NCI-H345 treated with DMSO at 0.1 percent for 48 hours (cell line): ENCODE results near the gene IL32.

ENCODE experiments used
- DNase-seq: peaks from one replicate; lab custom pipeline; 2025; ENCODE audit not compliant: unreplicated experiment; lab: John Stamatoyannopoulos, UW

IL32 gene

GRCh38 chr16:3065069-3065741, at the start of gene IL32:
IL32 (plus strand) TSS chr16:3065640; CDS start chr16:3065812, 172 bp downstream.
- DNase-seq, result no peak

DNA sequence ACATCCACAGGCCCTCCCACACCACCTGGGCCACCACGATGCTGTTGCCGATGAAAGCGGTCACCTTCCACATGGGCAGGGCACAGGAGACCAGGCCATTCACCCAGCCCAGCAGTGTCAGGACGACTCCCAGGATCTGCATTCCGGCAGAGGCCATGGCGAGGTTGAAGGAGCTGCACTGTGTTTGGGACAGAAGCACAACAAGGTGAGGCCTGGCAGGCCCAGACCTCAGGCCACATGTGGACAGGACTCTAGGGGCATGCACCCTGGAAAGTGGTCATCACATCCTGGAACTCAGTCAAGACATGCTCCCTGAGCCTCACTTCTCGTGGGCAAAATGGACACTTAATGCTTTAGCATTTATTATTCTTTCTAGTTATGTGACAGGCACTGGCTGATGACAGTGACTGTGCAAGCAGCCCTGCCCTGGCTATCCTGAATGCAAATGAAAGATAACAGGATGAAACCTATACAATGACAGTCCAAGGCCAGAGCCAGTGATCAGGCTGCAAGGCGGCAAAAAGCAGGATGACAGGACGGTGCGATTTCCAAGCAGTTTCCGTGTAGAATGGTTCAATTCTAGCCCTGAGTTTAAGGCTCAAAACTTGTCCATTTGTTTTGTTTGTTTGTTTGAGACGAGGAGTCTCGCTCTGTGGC, 49.4 kb upstream of the IL32 start:
- DNase-seq, result no peak

- no peak for DNase-seq
Observed at GRCh38 chr16:3017344-3017743, 48.1 kb upstream of the IL32 start.

GRCh38 chr16:3017794-3018506, 47.5 kb upstream of the IL32 start, which contains the start of gene CLDN6:
CLDN6 (minus strand) TSS chr16:3018183; CDS start chr16:3016021, 2,162 bp downstream.
- no peak for DNase-seq

DNA sequence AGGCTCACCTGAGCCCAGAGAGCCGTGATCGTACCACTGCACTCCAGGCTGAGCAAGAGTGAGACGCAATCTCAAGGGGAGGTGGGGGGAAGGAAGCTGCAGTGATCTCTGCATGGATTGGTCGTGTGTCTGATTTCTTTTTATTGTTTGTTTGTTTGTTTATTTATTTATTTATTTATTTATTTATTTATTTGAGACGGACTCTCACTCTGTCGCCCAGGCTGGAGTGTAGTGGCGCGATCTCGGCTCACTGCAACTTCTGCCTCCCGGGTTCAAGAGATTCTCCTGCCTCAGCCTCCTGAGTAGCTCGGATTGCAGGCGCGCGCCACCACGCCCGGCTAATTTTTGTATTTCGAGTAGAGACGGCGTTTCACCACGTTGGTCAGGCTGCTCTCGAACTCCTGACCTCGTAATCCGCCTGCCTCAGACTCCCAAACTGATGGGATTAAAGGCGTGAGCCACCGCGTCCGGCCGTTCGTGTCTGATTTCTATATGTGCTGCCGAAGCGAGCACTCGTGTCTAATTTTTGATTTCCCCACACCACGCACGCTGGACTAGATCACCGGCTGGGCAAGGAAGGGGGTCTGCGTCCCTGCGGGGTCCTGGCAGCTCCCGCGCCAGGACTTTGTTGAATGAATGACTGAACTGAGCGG, 45.7 kb upstream of the IL32 start:
- no peak for DNase-seq

- DNase-seq, result peak; percentile 47
Observed at GRCh38 chr16:3020247-3020603, 45.2 kb upstream of the IL32 start, which contains the start of gene TNFRSF12A. TNFRSF12A (plus strand) TSS chr16:3020368; CDS start chr16:3020398, 30 bp downstream.

DNA sequence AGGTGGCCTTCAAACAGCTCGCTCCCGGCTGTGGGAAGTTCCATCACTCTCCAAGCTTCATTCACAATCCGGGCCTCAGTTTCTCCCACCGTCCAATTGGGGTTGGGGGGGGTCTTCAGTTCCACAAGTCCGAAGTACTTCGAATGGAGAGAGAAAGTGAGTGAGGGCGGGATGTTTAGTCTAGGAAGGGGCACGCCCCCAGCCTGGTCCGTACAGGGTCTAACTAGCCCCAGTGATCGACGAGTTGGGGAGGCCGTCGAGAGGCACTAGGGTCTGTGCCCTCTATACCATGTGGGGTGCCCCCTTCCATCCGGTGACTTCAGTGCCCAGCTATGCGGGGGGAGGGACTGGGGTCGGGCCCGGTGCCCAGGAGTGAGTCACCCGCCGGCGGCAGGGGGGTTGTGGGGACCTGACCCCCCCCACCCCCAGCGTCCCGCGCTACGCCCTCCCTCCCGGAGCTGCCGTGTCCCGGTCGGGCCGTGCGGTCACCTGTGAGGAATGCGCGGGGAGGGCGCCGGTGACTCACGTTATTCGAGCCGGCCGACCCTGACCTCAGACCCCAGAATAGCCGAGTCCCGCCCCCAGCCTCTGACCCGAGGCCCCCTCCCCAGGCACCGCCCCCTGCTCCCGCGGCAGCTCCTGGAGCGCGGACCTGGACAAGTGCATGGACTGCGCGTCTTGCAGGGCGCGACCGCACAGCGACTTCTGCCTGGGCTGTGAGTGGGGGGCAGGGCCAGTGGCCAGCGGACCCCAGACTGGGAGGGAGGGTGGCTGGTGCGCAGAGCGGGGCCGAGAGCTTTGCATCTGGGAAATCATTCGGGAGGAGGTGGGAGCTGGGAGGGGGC, 44.6 kb upstream of the IL32 start:
- peak; percentile 39 for DNase-seq

- DNase-seq, result peak; percentile 62
Observed at GRCh38 chr16:3021449-3022207, 43.8 kb upstream of the IL32 start.

DNA sequence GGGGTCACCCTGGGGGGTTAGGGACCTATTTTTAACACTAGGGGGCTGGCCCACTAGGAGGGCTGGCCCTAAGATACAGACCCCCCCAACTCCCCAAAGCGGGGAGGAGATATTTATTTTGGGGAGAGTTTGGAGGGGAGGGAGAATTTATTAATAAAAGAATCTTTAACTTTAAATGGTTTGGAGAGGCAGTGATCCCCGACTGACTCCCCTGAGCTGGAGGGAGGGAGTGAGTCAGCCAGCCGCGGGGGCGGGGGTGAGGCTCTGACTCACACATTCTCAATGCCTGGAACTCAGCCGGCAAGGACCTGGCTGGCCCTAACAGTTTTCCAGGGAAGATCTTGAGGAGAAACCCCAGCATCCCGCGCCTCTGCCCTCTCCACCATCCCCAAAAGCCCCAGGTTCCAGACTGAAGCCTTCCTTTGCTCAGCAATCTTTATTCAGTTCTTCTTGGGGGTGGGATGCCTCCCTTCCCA, 43.2 kb upstream of the IL32 start:
- DNase-seq, result no peak

- peak; percentile 57 for DNase-seq
Observed at GRCh38 chr16:3022684-3023414, 42.6 kb upstream of the IL32 start.

DNA sequence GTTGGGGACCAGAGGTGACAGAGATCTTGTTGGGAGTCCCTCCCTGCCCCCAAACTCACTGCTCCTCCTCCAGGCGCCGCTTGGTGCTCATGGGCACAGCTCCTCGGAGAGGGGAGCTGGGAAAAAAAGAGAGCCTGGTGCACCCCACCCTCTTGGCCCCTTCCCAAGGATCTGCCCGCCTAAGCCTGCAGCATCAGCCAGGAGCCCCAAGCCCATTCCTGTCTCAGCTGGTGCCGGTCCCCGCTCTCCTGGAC, 42.1 kb upstream of the IL32 start:
- DNase-seq, result no peak

DNA sequence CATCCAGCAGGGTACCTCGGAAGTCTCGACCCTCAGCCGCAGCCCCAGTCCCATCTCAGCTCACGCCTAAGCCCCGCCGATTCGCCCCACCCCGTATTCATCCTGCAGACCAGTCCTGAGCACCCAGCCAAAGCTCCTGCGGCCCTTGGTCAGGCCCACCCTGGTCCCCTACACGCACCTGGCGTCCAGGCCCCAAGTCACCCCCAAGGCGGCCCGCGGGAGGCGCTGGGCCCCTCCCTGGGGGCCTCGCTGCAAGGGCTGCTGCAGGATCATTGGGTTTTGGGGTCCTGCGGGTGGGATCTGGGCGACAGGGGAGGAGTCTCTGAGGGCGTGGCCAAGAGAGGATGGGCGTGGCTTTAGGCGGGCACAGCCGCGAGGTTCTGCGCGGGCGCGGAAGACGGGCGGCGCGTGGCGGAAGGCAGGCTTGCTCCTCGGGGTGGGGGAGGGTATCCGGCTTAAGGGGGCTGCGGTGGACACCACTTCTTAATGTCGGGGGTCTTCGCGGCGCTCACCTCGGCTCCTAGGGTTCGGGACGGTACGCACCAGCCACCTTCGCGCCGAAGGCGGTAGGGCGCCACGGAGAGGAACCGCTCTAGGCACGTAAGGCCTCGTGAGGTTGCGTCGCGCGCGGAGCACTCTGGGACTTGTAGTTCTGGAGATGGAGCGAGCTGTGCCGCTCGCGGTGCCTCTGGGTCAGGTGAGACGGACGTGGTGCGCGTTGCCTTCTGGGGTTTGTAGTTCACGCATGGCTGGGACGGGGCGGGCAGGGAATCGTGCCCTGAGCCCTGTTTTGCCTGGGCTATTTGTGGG, 41.6 kb upstream of the IL32 start, which contains the start of the genes HCFC1R1 and THOC6:
HCFC1R1 (minus strand) TSS at position 274 of the 810 bp plus-strand sequence; CDS start at position 273, 1 bp downstream.
THOC6 (plus strand) TSS at position 367 of the 810 bp plus-strand sequence; CDS start at position 659, 292 bp downstream.
- DNase-seq, result peak; percentile 92

DNA sequence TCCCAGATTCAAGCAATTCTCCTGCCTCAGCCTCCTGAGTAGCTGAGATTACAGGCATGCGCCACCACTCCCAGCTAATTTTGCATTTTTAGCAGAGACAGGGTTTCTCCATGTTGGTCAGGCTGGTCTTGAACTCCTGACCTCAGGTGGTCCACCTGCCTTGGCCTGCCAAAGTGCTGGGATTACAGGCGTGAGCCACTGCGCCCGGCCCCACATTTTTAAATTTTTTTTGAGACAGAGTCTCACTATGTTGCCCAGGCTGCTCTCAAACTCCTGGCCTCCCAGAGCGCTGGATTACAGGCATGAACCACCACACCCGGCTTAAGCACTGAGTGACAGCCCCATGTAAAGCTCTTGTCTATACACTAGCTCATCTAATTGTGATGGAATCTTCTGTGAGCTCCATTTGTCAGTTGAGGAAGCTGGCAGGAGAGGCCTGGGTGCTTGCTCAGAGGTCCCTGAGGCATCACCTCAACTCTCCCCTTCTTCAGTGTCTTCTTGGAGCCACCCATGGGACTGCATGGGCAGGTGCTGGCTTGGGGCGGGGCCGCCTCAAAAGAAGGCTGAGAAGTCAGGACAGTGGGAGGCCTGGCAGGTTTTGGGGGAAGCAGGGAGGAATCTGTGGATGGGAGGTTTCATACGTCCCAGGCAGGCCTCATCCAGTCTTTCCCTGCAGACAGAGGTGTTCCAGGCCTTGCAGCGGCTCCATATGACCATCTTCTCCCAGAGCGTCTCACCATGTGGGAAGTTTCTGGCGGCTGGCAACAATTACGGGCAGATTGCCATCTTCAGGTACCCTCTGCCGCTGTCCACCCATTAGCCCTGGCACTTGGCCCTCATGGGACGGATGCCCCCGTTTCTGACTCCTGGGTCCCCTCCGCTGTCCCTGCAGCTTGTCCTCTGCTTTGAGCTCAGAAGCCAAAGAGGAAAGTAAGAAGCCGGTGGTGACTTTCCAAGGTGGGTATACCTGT, 40.1 kb upstream of the IL32 start:
- no peak for DNase-seq

DNA sequence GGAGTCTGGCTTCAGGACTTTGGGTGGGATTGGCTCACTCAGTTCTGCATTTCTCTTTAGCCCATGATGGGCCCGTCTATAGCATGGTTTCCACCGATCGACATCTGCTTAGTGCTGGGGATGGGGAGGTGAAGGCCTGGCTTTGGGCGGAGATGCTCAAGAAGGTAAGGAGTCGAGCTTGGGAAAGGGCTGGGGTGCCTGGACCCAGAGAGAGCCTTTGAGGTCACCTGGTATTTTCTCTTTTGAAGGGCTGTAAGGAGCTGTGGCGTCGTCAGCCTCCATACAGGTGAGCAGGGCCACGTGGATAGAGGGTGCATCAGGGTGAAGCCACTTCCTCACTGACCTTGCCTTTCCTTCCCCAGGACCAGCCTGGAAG, 39.4 kb upstream of the IL32 start:
- DNase-seq, result no peak

- DNase-seq, result no peak
Observed at GRCh38 chr16:3026609-3027488, 38.6 kb upstream of the IL32 start.

- DNase-seq, result no peak
Observed at GRCh38 chr16:3027489-3027795, 38.0 kb upstream of the IL32 start.
